OCI-LY7 (cell line): ENCODE measurements around the gene CCDC12. TPM values are rescaled to one million over a fixed set of nuclear protein-coding genes. Genes with fewer than 3 reads are reported as not detected.

ENCODE experiments used
- BruUV-seq: library from RNA; stranded (reverse); fragments of 400-500 nt; replicated peaks from 2 replicates; lab custom pipeline; 2021; lab: Mats Ljungman, UMichigan
- CTCF ChIA-PET: fragments of 300-600 bp; sonication (Branson Sonifier 250); formaldehyde crosslinking; loops from one replicate; lab custom pipeline; 2022; ENCODE audit warnings: antibody characterized with exemption; ENCODE audit not compliant: unreplicated experiment; lab: Charles Lee
- POLR2A ChIA-PET: fragments of 300-600 bp; sonication (Branson Sonifier 250); formaldehyde crosslinking; loops from one replicate; lab custom pipeline; 2022; ENCODE audit warnings: antibody characterized with exemption; lab: Charles Lee
- DNase-seq: peaks from one replicate; pipeline ENCODE4 v3.0.0-alpha.2; 2015; ENCODE audit warnings: low spot score
- H2AFZ ChIP-seq: fragments of 200-600 bp; sonication (generic), shearing (Covaris generic); 2 replicates; pipeline ENCODE4 v1.6.1; 2014; ENCODE audit warnings: mild to moderate bottlenecking, antibody characterized with exemption, low read length, moderate library complexity
- H3K27ac ChIP-seq: fragments of 200-600 bp; sonication (generic); 2 replicates; pipeline ENCODE4 v1.5.1; 2014; ENCODE audit warnings: mixed run types, low read depth, mild to moderate bottlenecking, moderate library complexity, low read length, inconsistent platforms; ENCODE audit not compliant: poor library complexity, severe bottlenecking
- H3K36me3 ChIP-seq: fragments of 200-600 bp; sonication (generic); 2 replicates; pipeline ENCODE4 v1.6.1; 2014; ENCODE audit warnings: mild to moderate bottlenecking, antibody characterized with exemption, low read length, moderate library complexity, mixed read lengths; ENCODE audit not compliant: insufficient read depth
- H3K4me1 ChIP-seq: fragments of 200-600 bp; sonication (generic); 2 replicates; pipeline ENCODE4 v1.5.1; 2014; ENCODE audit warnings: mild to moderate bottlenecking, low read length; ENCODE audit not compliant: insufficient read depth, poor library complexity, severe bottlenecking
- H3K4me2 ChIP-seq: fragments of 200-600 bp; sonication (generic); 2 replicates; pipeline ENCODE4 v1.6.1; 2014; ENCODE audit warnings: mild to moderate bottlenecking, low read length
- H3K4me3 ChIP-seq: fragments of 200-600 bp; sonication (generic); 2 replicates; pipeline ENCODE4 v1.5.1; 2014; ENCODE audit warnings: mild to moderate bottlenecking, low read depth, low read length; ENCODE audit not compliant: poor library complexity, severe bottlenecking
- H3K79me2 ChIP-seq: fragments of 200-600 bp; sonication (generic); 2 replicates; pipeline ENCODE4 v1.6.1; 2016; ENCODE audit warnings: low read depth, mild to moderate bottlenecking, low read length, moderate library complexity, mixed read lengths; ENCODE audit not compliant: insufficient read depth
- H3K9me2 ChIP-seq: fragments of 200-600 bp; sonication (generic); 2 replicates; pipeline ENCODE4 v1.6.1; 2016; ENCODE audit warnings: mild to moderate bottlenecking, low read length, mixed read lengths; ENCODE audit not compliant: insufficient read depth
- H3K9me3 ChIP-seq: fragments of 200-600 bp; sonication (generic); 2 replicates; pipeline ENCODE4 v1.6.1; 2014; ENCODE audit warnings: mild to moderate bottlenecking, mixed run types, low read length, mixed read lengths
- H4K20me1 ChIP-seq: fragments of 200-600 bp; sonication (generic); 2 replicates; pipeline ENCODE4 v1.6.1; 2014; ENCODE audit warnings: mild to moderate bottlenecking, antibody characterized with exemption, low read length, moderate library complexity, mixed read lengths; ENCODE audit not compliant: insufficient read depth
- CTCF ChIP-seq: fragments of 200-600 bp; sonication (generic); conservative IDR thresholded peaks from 2 replicates; pipeline ENCODE4 v1.5.1; 2014; ENCODE audit warnings: mild to moderate bottlenecking, antibody characterized with exemption, low read length, moderate library complexity, mixed read lengths
- EZH2phosphoT487 ChIP-seq: fragments of 200-600 bp; sonication (generic); IDR thresholded peaks from 2 replicates; pipeline ENCODE4 v1.6.1; 2018; ENCODE audit warnings: low read depth, borderline replicate concordance, mild to moderate bottlenecking, mixed run types, antibody characterized with exemption, low read length, moderate library complexity, mixed read lengths
- intact Hi-C: fragments of 100-400 bp; cut with micrococcal nuclease; formaldehyde crosslinking; loops from one replicate; pipeline ENCODE4 v1.10.0; 2022; ENCODE audit not compliant: unreplicated experiment
- total RNA-seq, 2 experiments: library from RNA; depleted of rRNA in 1 of 2; stranded (reverse); fragments of >200 nt in 1 of 2; shearing (Covaris generic) in 1 of 2; gene quantifications; 2 replicates each; pipeline ENCODE4 v1.2.3, GENCODE V29; 2014 to 2022

CCDC12 gene
- total RNA-seq, 2 experiments from 2014 or later: 74.9 to 116 TPM

GRCh38 chr3:47010111-47010712 is 33.7 kb upstream of the CCDC12 start:
- Histone ChIP-seq H3K9me3 (no peaks in the 10 kb centered on the region), H3K4me3 (no peak overlapping the region), H3K27ac (no peak overlapping the region), H3K36me3 (peaks cover 71% of the 10 kb centered on the region; the same call in 1 of the 2 replicates), H3K4me2 (no peak overlapping the region), H3K4me1 (peaks cover 11% of the 10 kb centered on the region), H2AFZ (no peak overlapping the region), H3K9me2 (no peaks in the 10 kb centered on the region), H4K20me1 (no peaks in the 10 kb centered on the region), H3K79me2 (no peaks in the 10 kb centered on the region)
- CTCF ChIA-PET: interaction anchor here (0.5 kb wide), 1 partner anchor 150 kb away, joined by 4 read pairs; no protein-coding TSS in a partner anchor
- no TSS peak for BruUV-seq
- intact Hi-C loops: loop anchor here (10.0 kb wide), 1 partner anchor 305 kb away; the partner anchor contains the start of gene TMIE
- POLR2A ChIA-PET: interaction anchor here (0.7 kb wide), 1 partner anchor 159 kb away, joined by 4 read pairs; no protein-coding TSS in a partner anchor
- no peak for TF ChIP-seq CTCF
- no peak for TF ChIP-seq EZH2phosphoT487
- no peak for DNase-seq

GRCh38 chr3:47009225-47010110 is 32.9 kb upstream of the CCDC12 start:
- H3K9me2 ChIP-seq: no peaks in the 10 kb centered on the region
- no peak overlapping the region for H3K27ac ChIP-seq
- no peaks in the 10 kb centered on the region for H3K9me3 ChIP-seq
- no peaks in the 10 kb centered on the region for H3K79me2 ChIP-seq
- intact Hi-C loops: loop anchor here (10.0 kb wide), 1 partner anchor 305 kb away; the partner anchor contains the start of gene TMIE
- H3K4me1 ChIP-seq: peaks cover 11% of the 10 kb centered on the region
- POLR2A ChIA-PET: interaction anchor here (0.6 kb wide), 1 partner anchor 27 kb away, joined by 3 read pairs; no protein-coding TSS in a partner anchor
- no peak for TF ChIP-seq CTCF
- no peak for TF ChIP-seq EZH2phosphoT487
- H3K4me3 ChIP-seq: no peak overlapping the region
- H3K4me2 ChIP-seq: peak overlapping the region; percentile 33; the same call in 1 of the 2 replicates
- BruUV-seq: no TSS peak
- peaks cover 70% of the 10 kb centered on the region; the same call in 1 of the 2 replicates for H3K36me3 ChIP-seq
- CTCF ChIA-PET: interaction anchor here (0.5 to 0.6 kb wide), 2 partner anchors 149 to 360 kb away, joined by 3 to 4 read pairs; no protein-coding TSS in a partner anchor
- no peak overlapping the region for H2AFZ ChIP-seq
- DNase-seq: peak; percentile 53
- no peaks in the 10 kb centered on the region for H4K20me1 ChIP-seq
